GM19455 (cell line): ENCODE measurements around the gene BNIP5.

ENCODE experiments used
- ATAC-seq: cut with Tn5 transposase; IDR thresholded peaks from one replicate; pipeline ENCODE4 v1.9.1; 2021; ENCODE audit not compliant: unreplicated experiment

The BNIP5 gene

GRCh38 chr6:36336779-36337241 lies at the start of gene BNIP5:
TSS of gene BNIP5 (minus strand) at chr6:36336888. CDS start at chr6:36330690, 6,198 bp downstream.
- ATAC-seq, result no peak

GRCh38 chr6:36384095-36384494 lies 47.4 kb upstream of the BNIP5 start:
- no peak for ATAC-seq

GRCh38 chr6:36383606-36384005 lies 46.9 kb upstream of the BNIP5 start:
- ATAC-seq, result no peak

- no peak for ATAC-seq
These were observed 46.3 kb upstream of the BNIP5 start for GRCh38 chr6:36382976-36383375.

GRCh38 chr6:36381502-36382389 lies 45.1 kb upstream of the BNIP5 start:
- no peak for ATAC-seq

- no peak for ATAC-seq
These were observed 43.5 kb upstream of the BNIP5 start for GRCh38 chr6:36380166-36380565.

GRCh38 chr6:36378936-36379335 lies 42.2 kb upstream of the BNIP5 start:
- ATAC-seq, result no peak

- ATAC-seq, result no peak
These were observed 41.7 kb upstream of the BNIP5 start for GRCh38 chr6:36378243-36378920.

- ATAC-seq, result no peak
These were observed 40.9 kb upstream of the BNIP5 start for GRCh38 chr6:36377594-36377993.

GRCh38 chr6:36376742-36377141 lies 40.1 kb upstream of the BNIP5 start:
- no peak for ATAC-seq

GRCh38 chr6:36376183-36376582 lies 39.5 kb upstream of the BNIP5 start:
- no peak for ATAC-seq

- ATAC-seq, result no peak
These were observed 39.0 kb upstream of the BNIP5 start for GRCh38 chr6:36375644-36376155.

GRCh38 chr6:36374972-36375371 lies 38.3 kb upstream of the BNIP5 start:
- ATAC-seq, result no peak

GRCh38 chr6:36374194-36374593 lies 37.5 kb upstream of the BNIP5 start:
- no peak for ATAC-seq

GRCh38 chr6:36373368-36374019 lies 36.8 kb upstream of the BNIP5 start:
- ATAC-seq, result no peak

GRCh38 chr6:36372088-36372487 lies 35.4 kb upstream of the BNIP5 start:
- ATAC-seq, result no peak

GRCh38 chr6:36371211-36371610 lies 34.5 kb upstream of the BNIP5 start:
- ATAC-seq, result no peak

GRCh38 chr6:36370638-36371037 lies 34.0 kb upstream of the BNIP5 start:
- no peak for ATAC-seq

GRCh38 chr6:36368921-36369865 lies 32.5 kb upstream of the BNIP5 start:
- no peak for ATAC-seq

GRCh38 chr6:36368421-36368820 lies 31.7 kb upstream of the BNIP5 start:
- no peak for ATAC-seq
